Panc1 (cell line): ENCODE data around the gene PHLDB1.

Experiments used
- TF ChIP-seq, protein P1 (sequence below), 2 experiments: IDR thresholded peaks; 2 replicates each; pipeline ENCODE4 v1.6.1; 2011 to 2012; ENCODE audit warnings: low read depth in 2 of 2, control low read depth in 1 of 2, low read length in 1 of 2, mild to moderate bottlenecking in 1 of 2, moderate library complexity in 1 of 2; ENCODE audit not compliant: insufficient read depth in 1 of 2
- TF ChIP-seq, protein P2 (sequence below): fragments of 450-650 bp; IDR thresholded peaks from 2 replicates; pipeline ENCODE4 v1.5.1; 2017; ENCODE audit warnings: mild to moderate bottlenecking

GRCh38 chr11:118694771-118695170 lies 87.4 kb downstream of the PHLDB1 start:
- TF ChIP-seq, protein P1, sequence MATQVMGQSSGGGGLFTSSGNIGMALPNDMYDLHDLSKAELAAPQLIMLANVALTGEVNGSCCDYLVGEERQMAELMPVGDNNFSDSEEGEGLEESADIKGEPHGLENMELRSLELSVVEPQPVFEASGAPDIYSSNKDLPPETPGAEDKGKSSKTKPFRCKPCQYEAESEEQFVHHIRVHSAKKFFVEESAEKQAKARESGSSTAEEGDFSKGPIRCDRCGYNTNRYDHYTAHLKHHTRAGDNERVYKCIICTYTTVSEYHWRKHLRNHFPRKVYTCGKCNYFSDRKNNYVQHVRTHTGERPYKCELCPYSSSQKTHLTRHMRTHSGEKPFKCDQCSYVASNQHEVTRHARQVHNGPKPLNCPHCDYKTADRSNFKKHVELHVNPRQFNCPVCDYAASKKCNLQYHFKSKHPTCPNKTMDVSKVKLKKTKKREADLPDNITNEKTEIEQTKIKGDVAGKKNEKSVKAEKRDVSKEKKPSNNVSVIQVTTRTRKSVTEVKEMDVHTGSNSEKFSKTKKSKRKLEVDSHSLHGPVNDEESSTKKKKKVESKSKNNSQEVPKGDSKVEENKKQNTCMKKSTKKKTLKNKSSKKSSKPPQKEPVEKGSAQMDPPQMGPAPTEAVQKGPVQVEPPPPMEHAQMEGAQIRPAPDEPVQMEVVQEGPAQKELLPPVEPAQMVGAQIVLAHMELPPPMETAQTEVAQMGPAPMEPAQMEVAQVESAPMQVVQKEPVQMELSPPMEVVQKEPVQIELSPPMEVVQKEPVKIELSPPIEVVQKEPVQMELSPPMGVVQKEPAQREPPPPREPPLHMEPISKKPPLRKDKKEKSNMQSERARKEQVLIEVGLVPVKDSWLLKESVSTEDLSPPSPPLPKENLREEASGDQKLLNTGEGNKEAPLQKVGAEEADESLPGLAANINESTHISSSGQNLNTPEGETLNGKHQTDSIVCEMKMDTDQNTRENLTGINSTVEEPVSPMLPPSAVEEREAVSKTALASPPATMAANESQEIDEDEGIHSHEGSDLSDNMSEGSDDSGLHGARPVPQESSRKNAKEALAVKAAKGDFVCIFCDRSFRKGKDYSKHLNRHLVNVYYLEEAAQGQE (IDR thresholded peaks at IDR 0.05; ENCODE audit: insufficient read depth in 1 of 2, low read depth in 2 of 2, low read length in 1 of 2): no peak
- TF ChIP-seq, protein P2, sequence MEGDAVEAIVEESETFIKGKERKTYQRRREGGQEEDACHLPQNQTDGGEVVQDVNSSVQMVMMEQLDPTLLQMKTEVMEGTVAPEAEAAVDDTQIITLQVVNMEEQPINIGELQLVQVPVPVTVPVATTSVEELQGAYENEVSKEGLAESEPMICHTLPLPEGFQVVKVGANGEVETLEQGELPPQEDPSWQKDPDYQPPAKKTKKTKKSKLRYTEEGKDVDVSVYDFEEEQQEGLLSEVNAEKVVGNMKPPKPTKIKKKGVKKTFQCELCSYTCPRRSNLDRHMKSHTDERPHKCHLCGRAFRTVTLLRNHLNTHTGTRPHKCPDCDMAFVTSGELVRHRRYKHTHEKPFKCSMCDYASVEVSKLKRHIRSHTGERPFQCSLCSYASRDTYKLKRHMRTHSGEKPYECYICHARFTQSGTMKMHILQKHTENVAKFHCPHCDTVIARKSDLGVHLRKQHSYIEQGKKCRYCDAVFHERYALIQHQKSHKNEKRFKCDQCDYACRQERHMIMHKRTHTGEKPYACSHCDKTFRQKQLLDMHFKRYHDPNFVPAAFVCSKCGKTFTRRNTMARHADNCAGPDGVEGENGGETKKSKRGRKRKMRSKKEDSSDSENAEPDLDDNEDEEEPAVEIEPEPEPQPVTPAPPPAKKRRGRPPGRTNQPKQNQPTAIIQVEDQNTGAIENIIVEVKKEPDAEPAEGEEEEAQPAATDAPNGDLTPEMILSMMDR: no peak
